HG03342 (cell line): ENCODE results near the gene BAIAP2L2.
"Not testable (repeated sequence)": the region's sequence is repeated elsewhere in the genome, so short reads cannot be mapped to it uniquely, and the experiment has no call there.

ENCODE experiments used
- ATAC-seq: cut with Tn5 transposase; IDR thresholded peaks from one replicate; pipeline ENCODE4 v1.9.1; 2021; ENCODE audit warnings: mild to moderate bottlenecking, moderate library complexity; ENCODE audit not compliant: unreplicated experiment

Gene BAIAP2L2

GRCh38 chr22:38040953-38041759 is 69.3 kb downstream of the BAIAP2L2 start:
- no peak for ATAC-seq

GRCh38 chr22:38038890-38039812 is 71.3 kb downstream of the BAIAP2L2 start:
- ATAC-seq = no peak

GRCh38 chr22:38038426-38038825 is 72.1 kb downstream of the BAIAP2L2 start:
- no peak for ATAC-seq

- not testable (repeated sequence) for ATAC-seq
Measured at GRCh38 chr22:38037367-38038150, 72.9 kb downstream of the BAIAP2L2 start.

- ATAC-seq = no peak
Measured at GRCh38 chr22:38036392-38037062, 74.0 kb downstream of the BAIAP2L2 start.

- no peak for ATAC-seq
Measured at GRCh38 chr22:38035530-38035885, 75.0 kb downstream of the BAIAP2L2 start.
